HG03575 (cell line): ENCODE results near the gene DBT.
"Not testable (repeated sequence)": the region's sequence is repeated elsewhere in the genome, so short reads cannot be mapped to it uniquely, and the experiment has no call there.

Source experiments
- ATAC-seq: cut with Tn5 transposase; IDR thresholded peaks from one replicate; pipeline ENCODE4 v1.9.1; 2021; ENCODE audit not compliant: unreplicated experiment, insufficient number of reproducible peaks, low FRiP score; ENCODE audit errors: extremely low read depth

Gene DBT

GRCh38 chr1:100256273-100256672 is 6.6 kb upstream of the DBT start:
- not testable (repeated sequence) for ATAC-seq

DNA sequence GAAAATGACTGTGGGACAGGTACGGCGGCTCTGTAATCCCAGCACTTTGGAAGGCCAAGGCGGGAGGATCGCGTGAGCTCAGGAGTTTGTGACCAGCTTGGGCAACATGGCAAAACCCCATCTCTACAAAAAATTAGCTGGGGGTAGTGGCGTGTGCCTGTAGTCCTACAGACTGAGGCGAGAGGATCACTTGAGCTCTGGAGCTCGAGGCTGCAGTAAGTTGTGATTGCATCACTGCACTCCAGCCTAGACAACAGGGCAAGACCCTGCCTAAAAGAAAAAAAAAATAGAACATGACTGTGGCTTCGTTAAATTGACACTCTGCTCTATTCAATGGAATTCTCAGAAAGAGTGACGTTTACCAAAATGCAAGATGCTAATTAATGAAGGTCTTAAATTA is 3.9 kb upstream of the DBT start:
- no peak for ATAC-seq

- ATAC-seq: no peak
Observed at GRCh38 chr1:100252901-100253300, 3.3 kb upstream of the DBT start.

GRCh38 chr1:100250807-100251206 is 1.2 kb upstream of the DBT start:
- no peak for ATAC-seq

- ATAC-seq: no peak
Observed at GRCh38 chr1:100250264-100250663, 630 bp upstream of the DBT start.

DNA sequence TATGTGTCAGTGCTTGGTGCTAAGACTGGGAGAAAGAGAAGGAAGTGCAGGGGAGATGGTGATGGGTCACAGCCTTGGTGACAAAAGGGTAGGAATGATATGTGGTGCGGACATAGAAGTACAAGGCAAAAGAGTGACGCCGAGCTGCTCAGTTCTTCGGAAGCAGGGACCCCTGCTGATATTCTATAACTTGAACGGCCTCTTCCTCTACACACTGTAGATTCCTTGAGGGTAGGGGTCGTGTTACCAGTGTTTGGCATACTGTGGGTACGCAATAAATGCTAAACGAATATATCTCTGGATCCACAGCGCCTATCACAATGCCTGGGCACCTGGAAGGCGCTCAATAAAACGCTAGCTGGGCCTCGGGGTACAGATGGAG is 488 bp downstream of the DBT start:
- ATAC-seq: no peak

- no peak for ATAC-seq
Observed at GRCh38 chr1:100246738-100247137, 2.9 kb downstream of the DBT start.

DNA sequence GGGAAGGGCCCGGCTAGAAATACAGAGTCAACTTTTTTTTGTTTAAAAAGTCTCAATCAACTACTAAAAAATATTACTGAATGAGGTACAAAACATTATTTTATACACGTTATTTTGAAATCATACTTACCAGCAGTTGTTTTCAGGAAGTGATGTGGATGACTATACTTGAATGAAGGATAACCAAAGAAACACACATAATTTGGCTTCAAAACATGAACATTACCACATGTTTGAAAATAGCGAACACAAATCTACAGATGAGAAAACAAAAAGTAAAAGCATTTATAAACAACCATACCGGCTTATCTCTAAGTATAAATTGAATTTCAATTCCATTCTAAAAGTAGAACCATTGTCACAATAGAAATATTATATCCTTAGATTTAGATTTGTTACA is 9.0 kb downstream of the DBT start:
- ATAC-seq: no peak

DNA sequence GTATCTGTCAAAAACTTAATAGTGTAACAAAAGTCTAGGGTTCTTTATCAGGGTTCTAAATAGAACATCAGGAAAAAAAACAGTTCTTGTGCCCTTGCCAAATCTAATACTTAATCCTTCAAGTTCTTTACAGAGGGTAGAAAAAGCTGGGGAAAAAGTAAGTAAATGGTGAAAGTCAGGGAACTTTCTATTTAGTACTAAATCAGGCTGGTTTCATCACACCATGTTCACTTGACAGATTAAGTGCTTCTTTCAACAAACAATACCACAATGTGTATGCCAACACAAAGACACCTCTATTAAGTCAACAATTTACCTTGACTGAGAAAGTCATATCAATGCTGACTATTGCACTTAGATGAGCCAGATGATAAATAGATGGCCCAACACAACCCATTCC is 9.7 kb downstream of the DBT start:
- ATAC-seq: no peak

DNA sequence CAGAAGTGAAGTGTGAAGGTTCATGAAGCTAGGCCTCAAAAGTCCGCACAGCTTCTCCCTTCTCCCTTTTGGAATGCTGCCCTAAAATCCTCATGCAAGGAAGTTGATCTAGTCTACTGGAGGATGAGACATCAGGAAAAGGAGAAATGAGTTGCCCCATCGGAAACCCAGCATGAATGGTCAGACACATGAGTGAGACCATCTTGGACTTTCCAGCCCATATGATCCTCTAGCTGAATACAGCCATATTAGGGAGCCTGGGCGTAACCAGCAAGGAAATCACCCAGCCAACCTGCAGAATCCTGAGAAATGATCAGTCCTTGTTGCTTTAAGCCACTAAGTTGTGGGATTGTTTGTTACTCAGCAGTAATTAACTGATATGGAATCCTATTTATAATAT is 12.5 kb downstream of the DBT start:
- ATAC-seq: no peak

- ATAC-seq: no peak
Observed at GRCh38 chr1:100234432-100234831, 15.2 kb downstream of the DBT start.

GRCh38 chr1:100233566-100233965 is 16.1 kb downstream of the DBT start:
- not testable (repeated sequence) for ATAC-seq

DNA sequence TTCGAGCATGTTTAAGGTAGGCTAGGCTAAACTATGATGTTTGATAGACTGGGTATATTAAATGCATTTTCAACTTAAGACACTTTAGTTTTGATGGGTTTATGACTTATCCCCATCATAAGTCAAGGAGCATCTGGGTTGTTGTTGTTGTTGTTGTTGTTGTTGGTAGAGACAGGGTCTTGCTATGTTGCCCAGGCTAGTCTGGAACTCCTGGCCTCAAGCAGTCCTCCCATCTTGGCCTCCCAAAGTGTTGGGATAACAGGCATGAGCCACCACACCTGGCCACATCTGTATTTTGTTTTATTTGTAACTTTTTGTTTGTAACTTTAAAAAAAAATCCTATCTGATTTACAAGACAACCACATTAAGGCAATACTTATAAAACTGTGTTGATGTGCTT is 17.5 kb downstream of the DBT start:
- no peak for ATAC-seq

GRCh38 chr1:100231721-100232120 is 17.9 kb downstream of the DBT start:
- ATAC-seq: no peak

DNA sequence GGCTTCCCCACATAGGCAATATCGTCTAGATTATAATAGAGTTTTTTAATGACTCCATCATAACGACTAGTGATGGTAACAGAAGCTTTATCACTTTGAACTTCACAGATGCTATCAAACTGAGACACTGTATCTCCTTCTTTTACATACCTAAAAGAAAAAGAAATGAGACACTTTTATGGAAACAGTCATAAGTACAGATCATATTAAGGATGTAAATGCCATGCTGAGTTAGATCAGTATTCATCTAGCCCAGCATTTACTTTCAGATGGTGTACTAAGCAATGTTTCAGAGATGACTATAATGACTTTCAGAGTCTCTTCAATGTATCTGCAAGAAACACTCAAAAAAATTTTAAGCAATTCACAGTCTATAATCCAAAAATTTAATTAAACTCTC is 18.9 kb downstream of the DBT start:
- ATAC-seq: no peak

GRCh38 chr1:100229681-100230443 is 19.8 kb downstream of the DBT start:
- no peak for ATAC-seq

DNA sequence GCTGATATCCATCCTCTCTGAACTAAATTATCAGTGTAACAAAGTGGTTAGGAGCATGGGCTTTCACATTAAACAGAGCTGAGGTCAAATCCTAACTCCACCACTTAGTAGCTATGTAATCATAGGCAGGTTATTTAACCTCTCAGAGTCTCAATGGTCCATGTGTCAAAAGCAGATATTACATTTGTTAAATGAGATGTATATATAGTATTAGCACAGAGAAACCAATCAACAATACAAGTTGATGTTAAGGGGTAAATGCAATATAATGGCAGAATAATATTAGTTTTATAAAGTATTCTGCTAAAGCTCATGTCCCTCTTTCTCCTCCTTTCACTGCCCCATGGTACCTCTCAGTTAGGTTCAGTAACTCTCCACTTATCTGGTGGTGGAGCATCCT is 27.2 kb downstream of the DBT start:
- ATAC-seq: no peak

- no peak for ATAC-seq
Observed at GRCh38 chr1:100219883-100220282, 29.8 kb downstream of the DBT start.

- ATAC-seq: no peak
Observed at GRCh38 chr1:100219457-100219856, 30.2 kb downstream of the DBT start.

GRCh38 chr1:100217834-100218233 is 31.8 kb downstream of the DBT start:
- no peak for ATAC-seq

DNA sequence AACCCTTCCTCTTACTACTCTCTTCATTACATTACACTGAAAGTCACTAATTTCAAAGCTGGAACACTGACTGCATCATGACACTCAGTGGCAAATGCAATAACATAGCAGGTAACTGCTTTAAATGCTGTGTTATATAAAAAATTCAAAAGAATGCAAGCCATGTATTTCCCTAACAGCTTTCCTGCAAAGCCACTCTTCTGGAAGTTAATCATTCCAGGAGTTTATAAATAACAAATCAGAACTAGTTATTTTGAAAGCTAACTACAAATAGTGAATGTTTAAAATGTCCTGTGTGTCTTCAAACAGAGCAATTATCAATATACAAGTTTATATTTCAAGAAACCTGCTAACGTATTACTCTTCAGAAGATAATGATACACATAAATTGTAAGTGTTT is 34.5 kb downstream of the DBT start:
- ATAC-seq: no peak
